ENCODE measurements around the gene GPT2.

GPT2 gene

DNA sequence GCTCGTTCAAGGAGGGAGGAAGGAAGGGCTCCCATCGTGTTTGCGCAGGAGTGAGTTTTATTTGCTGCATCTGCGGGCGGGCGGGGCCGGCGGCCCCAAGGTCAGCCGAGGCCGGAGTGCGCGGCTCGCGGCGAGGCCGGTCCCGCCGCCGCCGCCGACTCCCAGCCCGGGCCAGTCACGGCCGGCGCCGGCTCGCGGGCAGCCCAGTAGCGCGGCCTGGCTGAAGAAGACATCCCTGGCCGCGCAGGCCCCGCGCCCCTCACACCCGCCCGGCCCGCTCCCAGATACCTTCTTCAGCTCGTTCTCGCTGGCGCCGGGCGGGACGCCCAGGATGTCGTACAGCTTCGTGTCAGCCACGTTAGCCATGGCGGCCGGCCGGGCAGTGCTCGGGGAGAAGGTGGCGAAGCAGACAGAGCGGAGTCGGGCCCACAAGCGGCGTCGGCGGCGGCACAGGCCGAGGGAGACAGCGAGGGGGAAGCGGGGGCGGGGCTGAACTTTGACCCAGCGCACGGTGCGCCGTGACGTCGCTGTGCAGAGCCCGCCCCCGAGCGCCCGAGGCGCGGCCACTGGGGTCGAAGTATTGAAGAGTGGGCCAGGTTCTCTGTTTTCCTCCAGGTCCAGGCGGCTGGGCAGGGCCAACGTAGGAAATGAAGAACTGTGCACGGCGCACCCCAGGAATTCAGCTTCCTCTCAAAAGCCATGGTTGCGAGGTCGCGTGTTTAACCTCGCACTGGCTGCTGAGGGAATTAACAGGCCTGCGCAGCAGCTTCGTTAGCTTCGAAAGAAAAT, 89.2 kb downstream of the GPT2 start, which contains the start of gene DNAJA2:
DNAJA2 (minus strand) TSS at position 468 of the 789 bp plus-strand sequence; CDS start at position 366, 102 bp downstream.
- peak; percentile 94 for DNase-seq

DNA sequence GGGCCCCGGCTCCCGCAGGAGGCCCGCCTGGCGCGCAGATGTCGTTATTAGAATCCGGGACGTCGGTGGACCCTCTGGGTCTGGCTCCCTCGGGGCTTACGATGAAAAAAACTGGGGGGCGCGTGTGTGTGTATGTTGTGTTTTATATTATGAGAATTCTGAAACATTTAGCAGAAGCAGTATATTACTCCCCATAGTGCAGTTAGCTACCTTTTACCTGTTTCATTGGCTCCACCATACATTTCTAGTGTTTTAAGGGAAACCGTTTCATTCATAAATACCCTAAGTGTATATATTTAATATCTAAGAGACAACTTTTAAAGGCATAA, 89.8 kb downstream of the GPT2 start:
- no peak for DNase-seq

DNA sequence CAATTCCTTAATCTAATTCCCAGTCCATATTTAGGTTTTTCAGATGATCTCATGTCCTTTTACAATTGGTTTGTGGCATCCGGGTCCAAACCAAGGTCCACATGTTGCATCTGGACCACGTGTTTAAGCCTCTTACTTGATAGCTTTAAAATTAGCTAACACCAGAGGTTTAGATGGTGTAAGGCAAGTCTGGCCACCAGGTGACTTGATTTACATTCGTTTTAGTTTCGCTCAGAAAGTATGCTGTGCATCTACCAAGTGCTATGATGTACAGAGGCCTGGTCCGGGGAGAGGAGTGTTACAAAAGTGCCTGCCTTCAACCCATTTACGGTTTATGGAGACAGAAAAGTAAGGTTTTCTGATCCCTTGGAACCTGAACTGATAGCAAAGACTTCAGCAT, 90.2 kb downstream of the GPT2 start:
- DNase-seq = peak; percentile 23

DNA sequence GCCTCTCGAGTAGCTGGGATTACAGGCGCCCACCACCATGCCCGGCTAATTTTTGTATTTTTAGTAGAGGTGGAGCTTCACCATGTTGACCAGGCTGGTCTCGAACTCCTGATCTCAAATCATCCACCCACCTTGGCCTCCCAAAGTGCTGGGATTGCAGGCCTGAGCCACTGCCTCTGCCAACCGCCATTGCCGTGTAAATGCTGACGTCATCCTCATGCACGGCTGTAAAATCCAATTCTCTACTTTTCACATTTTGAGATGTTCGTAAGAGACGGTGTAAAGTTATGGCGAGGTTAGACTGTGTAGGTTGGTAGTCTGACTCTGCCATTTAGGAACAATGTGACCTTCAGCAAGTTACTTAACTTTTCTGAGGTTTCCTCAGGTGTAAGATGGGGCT, 91.0 kb downstream of the GPT2 start:
- DNase-seq = no peak

DNA sequence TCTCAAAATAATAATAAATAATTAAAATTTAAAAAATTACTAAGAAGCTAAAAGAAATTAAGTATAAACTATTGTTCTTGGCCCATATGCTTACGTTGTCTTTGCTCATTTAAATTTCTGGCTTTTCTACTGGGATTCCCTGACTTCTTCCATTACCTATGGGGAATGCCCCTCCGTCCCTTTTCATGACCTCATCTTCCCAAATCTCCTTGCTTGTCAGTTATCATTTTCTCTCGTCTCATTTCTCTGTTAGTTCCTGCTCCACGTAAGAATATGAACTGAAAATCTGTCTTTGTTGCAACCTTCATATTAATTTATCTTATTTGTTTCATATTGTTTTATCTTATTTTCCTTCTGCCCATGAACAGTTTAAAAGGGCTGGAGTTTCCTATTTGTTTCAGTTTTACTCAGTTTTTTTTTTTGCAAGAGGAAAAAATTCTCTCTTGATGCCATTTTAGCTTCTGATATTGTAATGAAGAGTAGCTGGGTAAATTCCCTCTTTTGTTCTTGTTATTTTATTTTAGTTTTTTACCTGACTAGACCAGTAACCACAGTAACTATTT, 91.8 kb downstream of the GPT2 start:
- no peak for DNase-seq

DNA sequence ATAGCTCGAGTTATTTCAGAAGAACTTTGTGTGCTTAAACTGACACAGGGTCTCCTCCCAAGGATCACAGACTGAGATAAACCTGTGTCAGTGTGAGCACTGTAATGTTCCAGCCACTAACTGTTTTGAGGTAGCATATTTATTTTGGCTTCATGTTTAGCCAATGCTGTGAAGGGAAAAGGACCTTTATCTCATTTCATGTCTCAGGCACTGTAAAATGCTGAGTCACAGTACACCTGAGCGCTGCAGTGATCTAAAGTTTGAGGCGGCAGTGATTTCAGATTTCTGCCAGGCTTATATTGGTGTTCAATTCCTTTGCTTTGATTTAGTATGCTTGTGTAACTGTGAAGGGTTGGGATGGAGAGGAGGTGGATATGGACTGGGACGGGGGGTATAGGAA, 92.4 kb downstream of the GPT2 start:
- no peak for DNase-seq
